CD4-positive, alpha-beta T cell (primary cell): ENCODE measurements around the gene KCNAB1. TPM values are rescaled to one million over a fixed set of nuclear protein-coding genes. Genes with fewer than 3 reads are reported as not detected.

Experiments used
- ATAC-seq: fragments of 200-7000 bp; cut with Tn5 transposase; one replicate; pipeline ENCODE4 v1.10.0; 2022; ENCODE audit warnings: mild to moderate bottlenecking; ENCODE audit not compliant: poor library complexity
- CTCF ChIA-PET: fragments of 350-600 bp; sonication (Branson Sonifier 250); formaldehyde crosslinking; loops from one replicate; lab custom pipeline; 2021; ENCODE audit warnings: antibody characterized with exemption, inconsistent platforms; lab: Charles Lee
- POLR2A ChIA-PET: fragments of 350-600 bp; sonication (Branson Sonifier 250); formaldehyde crosslinking; loops from one replicate; lab custom pipeline; 2021; ENCODE audit warnings: antibody characterized with exemption, inconsistent platforms; lab: Charles Lee
- DNase-seq, 14 experiments: peaks; one replicate each; pipeline ENCODE4 v3.0.0-alpha.2; 2013 to 2020; ENCODE audit warnings: mixed read lengths in 2 of 14
- H3K27ac ChIP-seq, 2 donors: one replicate each; pipeline versions ENCODE4 v1.5.1 to v1.7.0; 2013; ENCODE audit warnings: low read length in 2 of 2, low read depth in 1 of 2, mild to moderate bottlenecking in 1 of 2
- H3K27me3 ChIP-seq, 2 experiments: 1 replicate in 1 of 2; 2 replicates in 1 of 2; pipeline versions ENCODE4 v1.6.1 to v1.7.0; 2013; ENCODE audit warnings: low read length in 2 of 2, control low read depth in 1 of 2, mild to moderate bottlenecking in 1 of 2, moderate library complexity in 1 of 2; ENCODE audit not compliant: insufficient read depth in 2 of 2, control insufficient read depth in 1 of 2
- H3K36me3 ChIP-seq: one replicate; pipeline ENCODE4 v1.6.1; 2013; ENCODE audit warnings: low read length, control low read depth; ENCODE audit not compliant: insufficient read depth
- H3K4me1 ChIP-seq: one replicate; pipeline ENCODE4 v1.6.1; 2013; ENCODE audit warnings: low read length, control low read depth; ENCODE audit not compliant: insufficient read depth
- H3K4me3 ChIP-seq: one replicate; pipeline ENCODE4 v1.5.1; 2013; ENCODE audit warnings: mild to moderate bottlenecking, low read length, moderate library complexity
- H3K9me3 ChIP-seq, 2 experiments: 1 replicate in 1 of 2; 2 replicates in 1 of 2; pipeline versions ENCODE4 v1.6.1 to v1.7.0; 2013; ENCODE audit warnings: low read length in 2 of 2, mild to moderate bottlenecking in 2 of 2, control low read depth in 1 of 2, moderate library complexity in 1 of 2; ENCODE audit not compliant: control insufficient read depth in 1 of 2, insufficient read depth in 1 of 2
- H3K27ac Mint-ChIP-seq: one replicate; pipeline ENCODE4 v1.8.0; 2020; ENCODE audit warnings: mixed read lengths
- H3K27me3 Mint-ChIP-seq: one replicate; pipeline ENCODE4 v1.8.0; 2021; ENCODE audit warnings: mixed read lengths
- H3K36me3 Mint-ChIP-seq: one replicate; pipeline ENCODE4 v1.8.0; 2021; ENCODE audit warnings: low read depth, mixed read lengths
- H3K4me1 Mint-ChIP-seq: one replicate; pipeline ENCODE4 v1.8.0; 2021; ENCODE audit warnings: low read depth, mixed read lengths
- H3K4me3 Mint-ChIP-seq: one replicate; pipeline ENCODE4 v1.8.0; 2020; ENCODE audit warnings: mild to moderate bottlenecking, mixed read lengths
- H3K9me3 Mint-ChIP-seq: one replicate; pipeline ENCODE4 v1.8.0; 2020; ENCODE audit warnings: mixed read lengths
- CTCF ChIP-seq: fragments of 200-600 bp; IDR thresholded peaks from one replicate; pipeline ENCODE4 v1.8.0; 2022; ENCODE audit warnings: antibody characterized with exemption, mild to moderate bottlenecking
- intact Hi-C, 2 experiments: fragments of 100-400 bp; cut with DNase I in 1 of 2; cut with micrococcal nuclease in 1 of 2; formaldehyde crosslinking; loops; one replicate each; pipeline versions ENCODE4 v1.15.1 to v1.9.0; 2023 to 2025; cut with DNase I, micrococcal nuclease
- total RNA-seq, 174 experiments: library from RNA in 2 of 174; stranded (reverse) in 2 of 174; gene quantifications; one replicate each; pipeline ENCODE4 v1.2.3 and lab custom pipeline; 2021 to 2026

KCNAB1 gene
- total RNA-seq, 2 experiments from 2014 or later, result 0.14 TPM; not detected in 1

DNA sequence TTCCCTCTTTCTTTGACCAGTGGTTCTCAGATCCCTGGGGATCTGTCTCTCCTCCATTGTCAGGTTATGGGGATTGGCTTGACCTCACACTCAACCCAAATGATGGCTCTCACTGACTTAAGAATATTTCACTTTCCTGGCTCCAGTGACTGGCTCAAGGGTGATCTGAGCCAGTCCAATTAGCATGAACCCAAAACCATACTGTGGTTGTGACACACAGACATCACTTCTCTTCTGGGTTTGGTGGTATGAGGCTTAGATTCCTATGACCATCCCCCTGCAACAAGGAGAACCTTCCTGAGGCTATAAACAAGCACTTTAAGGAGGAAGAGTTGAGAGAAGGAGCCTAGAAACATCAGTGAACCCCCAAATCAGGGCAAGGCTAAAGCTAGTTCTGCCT lies 85.8 kb downstream of the KCNAB1 start:
- Histone ChIP-seq H3K36me3 (no peaks in the 10 kb centered on the region), H3K27ac (no peak overlapping the region), H3K4me1 (no peaks in the 10 kb centered on the region), H3K4me3 (no peak overlapping the region), H3K9me3 (peaks cover 0 to 8% of the 10 kb centered on the region in 2 experiments), H3K27me3 (peaks cover 10 to 12% of the 10 kb centered on the region in 2 experiments)
- CTCF ChIA-PET, result no interaction called here
- no peak for TF ChIP-seq CTCF
- POLR2A ChIA-PET, result no interaction called here
- H3K9me3 Mint-ChIP-seq, result no peaks in the 10 kb centered on the region
- DNase-seq (no peak), ATAC-seq (no peak)
- H3K27ac Mint-ChIP-seq, result no peak overlapping the region
- no peak overlapping the region for H3K4me3 Mint-ChIP-seq
- intact Hi-C loops, result no loop called here
- H3K4me1 Mint-ChIP-seq, result no peaks in the 10 kb centered on the region
- H3K27me3 Mint-ChIP-seq, result peaks cover 35% of the 10 kb centered on the region
- no peaks in the 10 kb centered on the region for H3K36me3 Mint-ChIP-seq

DNA sequence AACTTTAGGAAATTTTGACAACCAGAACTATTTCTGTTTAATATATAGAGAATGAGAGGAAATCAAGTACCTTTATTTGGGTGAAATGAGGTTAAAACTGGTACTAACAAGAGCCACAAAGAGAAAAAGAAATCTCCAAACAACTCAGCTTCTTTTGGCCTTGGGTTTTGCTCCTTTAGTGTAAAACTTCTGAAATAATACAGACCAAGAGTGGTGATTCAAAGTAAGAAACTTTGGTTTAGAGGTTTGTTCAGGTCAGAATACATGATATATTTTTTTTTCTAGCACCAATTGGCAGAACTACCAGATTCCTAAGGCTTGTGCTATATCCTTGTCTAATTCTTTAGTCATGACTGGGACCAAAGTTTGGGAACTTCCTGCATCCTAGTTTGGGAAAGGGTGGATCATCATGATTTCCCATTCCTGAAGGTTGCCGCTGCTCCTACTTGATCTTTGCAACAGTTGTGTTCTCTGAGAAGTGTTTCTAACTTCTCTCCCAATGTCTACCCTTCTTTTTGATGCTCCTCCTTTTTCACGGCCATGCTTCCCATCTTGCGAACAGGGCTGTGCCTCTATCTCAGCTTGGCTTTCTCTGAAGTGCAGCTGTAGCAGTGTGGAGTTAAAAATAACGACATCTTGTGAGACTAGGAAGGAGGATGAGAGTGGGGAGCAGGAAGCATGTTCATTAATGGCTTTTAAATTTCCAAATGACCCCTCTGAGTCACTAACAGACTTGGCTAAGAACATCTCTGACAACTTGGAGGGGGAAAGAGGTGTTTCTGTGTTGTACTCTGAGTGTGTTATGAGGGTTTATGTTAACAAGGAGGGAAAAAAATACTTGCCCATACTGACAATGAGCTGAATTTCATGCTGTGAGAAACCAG lies 87.7 kb downstream of the KCNAB1 start:
- Mint-ChIP-seq H3K4me1 (no peaks in the 10 kb centered on the region), H3K4me3 (no peak overlapping the region), H3K9me3 (no peaks in the 10 kb centered on the region), H3K27ac (no peak overlapping the region), H3K36me3 (no peaks in the 10 kb centered on the region), H3K27me3 (peaks cover 31% of the 10 kb centered on the region)
- peaks cover under 1 to 7% of the 10 kb centered on the region in 2 experiments for H3K27me3 ChIP-seq
- no peak overlapping the region for H3K27ac ChIP-seq
- POLR2A ChIA-PET, result no interaction called here
- intact Hi-C loops, result no loop called here
- no peaks in the 10 kb centered on the region for H3K4me1 ChIP-seq
- H3K36me3 ChIP-seq, result no peaks in the 10 kb centered on the region
- TF ChIP-seq CTCF, result no peak
- ATAC-seq (no peak), DNase-seq (no peak)
- no peaks in the 10 kb centered on the region for H3K9me3 ChIP-seq
- no peak overlapping the region for H3K4me3 ChIP-seq
- CTCF ChIA-PET, result no interaction called here

GRCh38 chr3:156209631-156210335 lies 89.4 kb downstream of the KCNAB1 start:
- Mint-ChIP-seq H3K9me3 (no peaks in the 10 kb centered on the region), H3K27ac (no peak overlapping the region), H3K27me3 (peaks cover 31% of the 10 kb centered on the region), H3K4me3 (no peak overlapping the region), H3K4me1 (no peaks in the 10 kb centered on the region), H3K36me3 (no peaks in the 10 kb centered on the region)
- ChIA-PET POLR2A (no interaction called here), CTCF (no interaction called here)
- no peaks in the 10 kb centered on the region for H3K4me1 ChIP-seq
- H3K27me3 ChIP-seq, result peaks cover 0 to 4% of the 10 kb centered on the region in 2 experiments
- H3K4me3 ChIP-seq, result no peak overlapping the region
- no peak overlapping the region for H3K27ac ChIP-seq
- H3K9me3 ChIP-seq, result no peaks in the 10 kb centered on the region
- intact Hi-C loops, result no loop called here
- no peak for TF ChIP-seq CTCF
- DNase-seq, result no peak
- no peak for ATAC-seq
- H3K36me3 ChIP-seq, result no peaks in the 10 kb centered on the region
